Activated CD8-positive, alpha-beta memory T cell treated with anti-CD3 and anti-CD28 coated beads for 1 hour (primary cell): ENCODE results near the gene TSHZ3.

Experiments
- DNase-seq, 2 donors: peaks; one replicate each; pipeline ENCODE4 v3.0.0-alpha.2; 2020; ENCODE audit warnings: low read depth in 1 of 2; ENCODE audit errors: extremely low read depth in 1 of 2

TSHZ3 gene

DNA sequence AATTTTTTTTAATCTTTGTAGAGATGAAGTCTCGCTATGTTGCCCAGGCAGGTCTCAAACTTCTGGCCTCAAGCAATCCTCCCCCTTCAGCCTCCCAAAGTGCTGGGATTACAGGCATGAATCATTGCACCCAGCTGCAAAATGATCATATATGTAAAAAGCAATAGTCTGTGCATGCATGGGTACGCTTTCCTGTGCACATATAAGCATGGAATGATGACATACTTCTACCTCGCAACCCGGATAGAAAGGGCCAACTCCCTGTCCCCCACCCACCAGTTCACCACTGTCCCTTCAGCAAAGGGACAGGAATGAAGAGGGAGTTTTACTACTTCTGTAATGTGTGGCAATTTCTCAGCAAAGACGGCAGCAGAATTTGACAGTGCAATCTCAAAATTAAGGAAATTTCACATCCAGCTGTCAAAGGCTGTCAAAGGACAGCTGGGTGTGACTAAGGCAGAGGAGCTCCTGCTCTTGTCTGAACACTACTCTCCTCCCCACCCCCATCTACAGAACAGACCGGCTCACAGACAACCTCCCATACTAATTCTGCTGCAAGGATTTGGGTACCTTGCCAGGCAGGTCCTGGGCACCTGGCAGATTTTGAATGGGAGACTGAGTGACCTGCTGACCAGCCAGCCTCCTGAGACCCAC lies 95.6 kb downstream of the TSHZ3 start:
- no peak for DNase-seq

DNA sequence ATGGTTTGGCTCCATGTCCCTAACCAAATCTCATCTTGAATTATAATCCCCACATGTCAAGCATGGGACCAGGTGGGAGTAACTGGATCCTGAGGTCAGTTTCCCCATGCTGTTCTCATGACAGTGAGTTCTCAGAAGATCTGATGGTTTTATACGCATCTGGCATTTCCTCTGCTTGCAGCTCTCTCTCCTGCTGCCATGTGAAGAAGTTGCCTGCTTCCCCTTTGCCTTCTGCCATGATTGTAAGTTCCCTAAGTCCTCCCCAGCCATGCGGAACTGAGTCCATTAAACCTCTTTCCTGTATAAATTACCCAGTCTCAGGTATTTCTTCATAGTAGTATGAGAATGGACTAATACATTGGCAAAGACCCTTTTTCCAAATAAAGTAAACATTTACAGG lies 96.8 kb downstream of the TSHZ3 start:
- DNase-seq, result no peak

DNA sequence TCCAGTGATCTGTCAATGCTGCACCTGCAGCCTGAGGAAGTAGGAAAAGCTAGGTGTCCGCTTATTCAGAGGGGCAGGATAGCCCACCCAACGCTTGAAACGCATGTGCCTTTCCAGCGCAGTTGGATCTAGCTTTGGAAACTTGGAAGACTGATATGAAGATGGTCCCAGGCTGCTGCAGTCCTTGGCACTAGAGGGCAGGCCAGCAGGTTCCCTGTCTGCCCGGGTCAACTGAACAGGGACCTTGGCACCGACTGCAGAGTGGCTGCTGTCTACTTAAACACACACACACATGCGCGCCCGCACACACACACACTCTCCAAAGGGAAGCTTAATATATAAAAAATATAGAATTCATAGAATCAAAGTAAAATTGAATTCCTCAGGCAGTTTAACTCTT lies 100.0 kb downstream of the TSHZ3 start:
- no peak for DNase-seq

DNA sequence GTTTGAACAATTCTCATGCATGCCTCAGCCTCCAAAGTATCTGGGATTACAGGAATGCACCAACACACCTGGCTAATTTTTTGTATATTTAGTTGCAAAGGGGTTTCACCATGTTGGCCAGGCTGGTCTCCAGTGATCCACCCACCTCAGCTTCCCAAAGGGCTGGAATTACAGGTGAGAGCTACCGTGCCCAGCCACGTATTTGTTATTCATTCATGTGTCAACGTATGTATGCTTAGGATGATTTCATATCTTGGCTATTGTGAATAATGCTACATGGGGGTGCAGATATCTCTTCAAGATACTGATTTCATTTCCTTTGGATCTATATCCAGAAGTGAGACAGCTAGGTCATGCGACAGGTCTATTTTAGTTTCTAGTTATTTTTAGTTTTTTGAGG lies 113.4 kb downstream of the TSHZ3 start:
- DNase-seq, result no peak

DNA sequence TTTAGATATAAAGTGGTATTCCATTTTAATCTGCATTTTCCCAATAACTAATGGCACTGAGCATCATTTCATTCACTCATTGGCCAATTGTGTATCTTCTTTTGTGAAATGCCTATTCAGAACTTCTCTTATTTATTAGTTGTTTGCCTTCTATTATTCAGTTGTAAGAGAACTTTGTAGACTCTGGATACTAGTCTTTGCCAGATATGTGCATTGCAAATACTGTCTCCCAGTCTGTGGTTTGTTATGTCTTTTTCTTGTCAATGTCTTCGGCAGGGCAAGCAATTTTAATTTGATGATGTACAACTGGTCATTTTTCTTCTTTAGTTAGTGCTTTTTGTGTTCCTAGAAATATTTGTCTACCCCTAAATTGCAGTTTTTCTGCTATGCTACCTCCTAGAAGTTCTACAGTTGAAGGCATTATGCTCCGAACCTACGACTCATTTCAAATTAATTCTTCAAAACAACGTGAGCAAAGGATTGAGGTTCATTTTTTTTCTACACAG lies 115.9 kb downstream of the TSHZ3 start:
- no peak for DNase-seq

DNA sequence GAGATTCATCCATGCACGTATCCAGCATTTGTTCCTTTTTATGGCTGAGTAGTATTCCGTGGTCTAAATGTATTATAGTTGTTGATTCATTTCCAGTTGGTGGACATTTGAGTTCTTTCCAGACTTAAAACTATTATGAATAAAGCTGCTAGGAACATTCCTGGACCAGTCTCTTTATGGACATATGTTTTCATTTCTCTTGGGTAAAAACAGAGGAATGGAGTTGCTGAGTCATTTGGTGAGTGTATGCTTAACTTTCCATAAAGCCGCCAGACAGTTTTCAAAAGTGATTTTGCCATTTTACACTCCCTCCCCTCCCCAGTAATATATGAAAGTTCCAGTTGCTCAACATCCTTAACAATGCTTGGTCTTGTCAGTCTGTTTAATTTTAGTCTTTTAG lies 116.4 kb downstream of the TSHZ3 start:
- DNase-seq, result no peak

DNA sequence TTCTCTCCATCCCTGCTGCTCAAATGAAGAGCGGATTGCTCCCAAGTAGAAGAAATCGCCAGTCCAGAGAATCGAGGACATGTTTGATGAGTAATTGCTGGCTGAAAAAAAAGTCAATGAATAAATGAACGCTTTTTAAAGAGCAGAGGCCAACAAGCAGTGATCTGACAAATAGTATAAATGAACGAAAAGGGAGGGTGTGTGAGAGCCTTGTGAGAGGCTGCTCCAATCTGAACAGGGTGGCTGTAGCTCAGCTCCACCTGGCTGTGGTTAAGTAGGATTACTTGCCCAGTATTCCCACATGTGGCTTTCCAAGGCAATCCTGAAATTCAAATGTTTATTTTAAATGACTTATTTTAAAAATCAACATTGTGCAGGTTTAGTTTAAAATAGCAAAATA lies 117.1 kb downstream of the TSHZ3 start:
- DNase-seq, result no peak

DNA sequence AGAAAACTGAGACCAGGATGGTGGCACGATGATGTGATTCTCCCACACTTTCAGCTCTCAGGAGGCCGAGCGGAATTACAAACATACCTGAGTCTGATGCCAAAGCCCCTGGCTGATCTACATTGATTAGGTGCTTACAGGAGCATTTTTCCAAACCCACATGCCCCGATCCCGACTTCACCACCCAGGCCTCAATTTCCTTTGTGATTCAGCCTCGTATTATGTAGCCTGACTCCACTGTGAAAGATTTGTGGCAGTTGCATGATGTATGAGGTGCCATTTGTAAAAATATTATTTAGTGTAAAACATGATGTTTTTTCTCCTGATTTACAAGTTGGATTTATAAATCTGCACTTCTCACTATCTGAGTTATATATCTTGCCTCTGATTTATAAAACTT lies 118.0 kb downstream of the TSHZ3 start:
- DNase-seq, result no peak

DNA sequence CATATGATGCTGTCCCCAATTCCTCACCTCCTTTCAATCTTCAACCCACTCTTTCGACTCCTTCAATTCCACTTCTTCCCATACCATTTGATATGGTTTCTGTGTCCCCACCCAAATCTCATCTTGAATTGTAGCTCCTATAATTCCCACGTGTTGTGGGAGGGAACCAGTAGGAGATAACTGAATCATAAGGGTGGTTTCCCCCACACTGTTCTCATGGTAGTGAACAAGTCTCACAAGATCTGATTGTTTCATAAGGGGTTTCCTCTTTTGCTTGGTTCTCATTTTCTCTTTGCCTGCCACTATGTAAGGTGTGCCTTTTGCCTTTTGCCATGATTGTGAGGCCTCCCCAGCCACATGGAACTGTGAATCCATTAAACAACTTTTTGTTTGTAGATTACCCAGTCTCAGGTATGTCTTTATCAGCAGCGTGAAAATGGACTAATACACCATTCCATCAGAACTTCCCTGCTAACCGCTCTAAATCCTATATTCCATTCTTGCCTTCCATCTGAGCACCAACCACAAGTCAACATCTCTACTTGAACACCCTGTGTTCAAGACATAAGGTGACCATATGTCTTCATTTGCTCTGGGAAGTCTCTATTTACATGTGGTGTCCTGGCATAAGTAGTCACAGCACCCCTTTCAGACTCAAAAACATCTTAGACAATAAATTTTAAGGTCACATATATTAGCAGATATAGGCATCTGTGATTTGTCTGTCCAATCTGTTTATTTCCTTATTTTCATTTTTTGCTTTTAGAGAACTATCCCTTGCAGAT lies 122.9 kb downstream of the TSHZ3 start:
- DNase-seq, result no peak
